Measurements from ENCODE around the gene STYXL2. TPM values are rescaled to one million over a fixed set of nuclear protein-coding genes. Genes with fewer than 3 reads are reported as not detected.

STYXL2 gene
- total RNA-seq, 1 donor from 2014 or later, result not detected

- Histone ChIP-seq H3K4me1 (no peaks in the 10 kb centered on the region), H3K27ac (no peak overlapping the region), H3K4me3 (no peak overlapping the region), H3K27me3 (no peaks in the 10 kb centered on the region), H3K9me3 (no peaks in the 10 kb centered on the region), H3K36me3 (no peaks in the 10 kb centered on the region)
- DNase-seq (ENCODE audit: extremely low spot score in 2 of 2), result no peak
- no peak for TF ChIP-seq POLR2A (IDR thresholded peaks at IDR 0.05)
- TF ChIP-seq CTCF (IDR thresholded peaks at IDR 0.05), result no peak
- TF ChIP-seq POLR2AphosphoS5 (IDR thresholded peaks at IDR 0.05; ENCODE audit: insufficient read depth in 1 of 2, low read depth in 1 of 2), result no peak
- intact Hi-C loops (cut with DNase I), result no loop called here
These were observed 11.6 kb downstream of the STYXL2 start for GRCh38 chr1:167105271-167106118.

- no peaks in the 10 kb centered on the region for H3K36me3 ChIP-seq
- no peak overlapping the region for H3K27ac ChIP-seq
- H3K27me3 ChIP-seq, result no peaks in the 10 kb centered on the region
- no peaks in the 10 kb centered on the region for H3K4me1 ChIP-seq
- H3K9me3 ChIP-seq, result no peaks in the 10 kb centered on the region
- TF ChIP-seq POLR2AphosphoS5 (IDR thresholded peaks at IDR 0.05; ENCODE audit: insufficient read depth in 1 of 2, low read depth in 1 of 2) (no peak), CTCF (IDR thresholded peaks at IDR 0.05) (no peak), POLR2A (IDR thresholded peaks at IDR 0.05) (no peak)
- H3K4me3 ChIP-seq, result no peak overlapping the region
- intact Hi-C loops (cut with DNase I), result no loop called here
- no peak for DNase-seq (ENCODE audit: extremely low spot score in 2 of 2)
These were observed 12.2 kb downstream of the STYXL2 start for GRCh38 chr1:167106119-167106461.

GRCh38 chr1:167107456-167107855 lies 13.6 kb downstream of the STYXL2 start:
- no peaks in the 10 kb centered on the region for H3K36me3 ChIP-seq
- no peaks in the 10 kb centered on the region for H3K27me3 ChIP-seq
- no peak for DNase-seq (ENCODE audit: extremely low spot score in 2 of 2)
- H3K4me1 ChIP-seq, result no peaks in the 10 kb centered on the region
- H3K9me3 ChIP-seq, result no peaks in the 10 kb centered on the region
- no peak for TF ChIP-seq POLR2A (IDR thresholded peaks at IDR 0.05)
- no peak overlapping the region for H3K4me3 ChIP-seq
- intact Hi-C loops (cut with DNase I), result no loop called here
- H3K27ac ChIP-seq, result no peak overlapping the region

GRCh38 chr1:167109125-167109524 lies 15.2 kb downstream of the STYXL2 start:
- no peak overlapping the region for H3K4me3 ChIP-seq
- intact Hi-C loops (cut with DNase I), result no loop called here
- no peaks in the 10 kb centered on the region for H3K4me1 ChIP-seq
- no peak overlapping the region for H3K27ac ChIP-seq
- no peaks in the 10 kb centered on the region for H3K36me3 ChIP-seq
- TF ChIP-seq POLR2AphosphoS5 (IDR thresholded peaks at IDR 0.05; ENCODE audit: insufficient read depth in 1 of 2, low read depth in 1 of 2) (no peak), POLR2A (IDR thresholded peaks at IDR 0.05) (no peak)
- no peak for DNase-seq (ENCODE audit: extremely low spot score in 2 of 2)
- no peaks in the 10 kb centered on the region for H3K27me3 ChIP-seq
- H3K9me3 ChIP-seq, result no peaks in the 10 kb centered on the region

- intact Hi-C loops (cut with DNase I), result no loop called here
- H3K27me3 ChIP-seq, result no peaks in the 10 kb centered on the region
- H3K4me3 ChIP-seq, result no peak overlapping the region
- no peaks in the 10 kb centered on the region for H3K9me3 ChIP-seq
- H3K4me1 ChIP-seq, result no peaks in the 10 kb centered on the region
- TF ChIP-seq POLR2AphosphoS5 (IDR thresholded peaks at IDR 0.05; ENCODE audit: insufficient read depth in 1 of 2, low read depth in 1 of 2) (no peak), CTCF (IDR thresholded peaks at IDR 0.05) (no peak), POLR2A (IDR thresholded peaks at IDR 0.05) (no peak)
- DNase-seq (ENCODE audit: extremely low spot score in 2 of 2), result no peak
- no peaks in the 10 kb centered on the region for H3K36me3 ChIP-seq
- H3K27ac ChIP-seq, result no peak overlapping the region
These were observed 16.7 kb downstream of the STYXL2 start for GRCh38 chr1:167110586-167110985.
